Stimulated activated CD8-positive, alpha-beta memory T cell treated with anti-CD3 and anti-CD28 coated beads, Interleukin-7, amount 100 ng/mL, for 4 hours (primary cell): ENCODE results near the gene FBXO10.
"Not testable (repeated sequence)": the region's sequence is repeated elsewhere in the genome, so short reads cannot be mapped to it uniquely, and the experiment has no call there.

Experiments used
- DNase-seq, 2 donors: peaks; one replicate each; pipeline ENCODE4 v3.0.0-alpha.2; 2020; ENCODE audit warnings: low read depth in 2 of 2

Gene FBXO10

GRCh38 chr9:37477987-37478619 lies 98.1 kb downstream of the FBXO10 start:
- not testable (repeated sequence) for DNase-seq

GRCh38 chr9:37477443-37477842 lies 98.7 kb downstream of the FBXO10 start:
- DNase-seq, result not testable (repeated sequence)

GRCh38 chr9:37476930-37477329 lies 99.2 kb downstream of the FBXO10 start:
- DNase-seq, result no peak

GRCh38 chr9:37474438-37474837 lies 101.7 kb downstream of the FBXO10 start:
- no peak for DNase-seq

- DNase-seq, result not testable (repeated sequence)
These were observed 102.2 kb downstream of the FBXO10 start for GRCh38 chr9:37473982-37474381.

GRCh38 chr9:37471942-37472684 lies 104.1 kb downstream of the FBXO10 start:
- no peak for DNase-seq

- DNase-seq, result no peak
These were observed 107.6 kb downstream of the FBXO10 start for GRCh38 chr9:37468620-37469019.

GRCh38 chr9:37467530-37467929 lies 108.7 kb downstream of the FBXO10 start:
- not testable (repeated sequence) for DNase-seq

- DNase-seq, result no peak
These were observed 110.0 kb downstream of the FBXO10 start for GRCh38 chr9:37466037-37466709.

- DNase-seq, result peak; percentile 99
These were observed 110.7 kb downstream of the FBXO10 start, which contains the start of gene ZBTB5 for GRCh38 chr9:37465249-37466036. ZBTB5 (minus strand) TSS chr9:37465450; CDS start chr9:37442551, 22,899 bp downstream.

- DNase-seq, result peak; percentile 45 to 84
These were observed 111.5 kb downstream of the FBXO10 start for GRCh38 chr9:37464426-37465248.

- no peak for DNase-seq
These were observed 112.2 kb downstream of the FBXO10 start for GRCh38 chr9:37464006-37464405.
